AG09319 (cell line): ENCODE results near the gene FBXL7.

Experiments used
- DNase-seq: peaks from one replicate; pipeline ENCODE4 v3.0.0-alpha.2; 2010; ENCODE audit warnings: low read depth; ENCODE audit errors: extremely low read depth
- CTCF ChIP-seq: IDR thresholded peaks from 2 replicates; pipeline ENCODE4 v1.5.1; 2011; ENCODE audit warnings: low read depth, mild to moderate bottlenecking, inconsistent platforms, low read length, moderate library complexity

The FBXL7 gene

GRCh38 chr5:15597804-15598203, 97.8 kb downstream of the FBXL7 start:
- TF ChIP-seq CTCF: no peak
- DNase-seq: no peak

GRCh38 chr5:15598294-15598902, 98.4 kb downstream of the FBXL7 start:
- DNase-seq: no peak
- TF ChIP-seq CTCF: peak; percentile 40

GRCh38 chr5:15600035-15600434, 100.1 kb downstream of the FBXL7 start:
- DNase-seq: no peak
- TF ChIP-seq CTCF: no peak

- no peak for DNase-seq
- no peak for TF ChIP-seq CTCF
These were observed 101.3 kb downstream of the FBXL7 start for GRCh38 chr5:15601274-15601673.

- DNase-seq: no peak
- no peak for TF ChIP-seq CTCF
These were observed 101.9 kb downstream of the FBXL7 start for GRCh38 chr5:15601853-15602252.

GRCh38 chr5:15604986-15605385, 105.0 kb downstream of the FBXL7 start:
- peak; percentile 43 for DNase-seq
- TF ChIP-seq CTCF: no peak

GRCh38 chr5:15606197-15606596, 106.2 kb downstream of the FBXL7 start:
- DNase-seq: no peak
- TF ChIP-seq CTCF: no peak
